ENCODE measurements around the gene SHISA9. TPM values are rescaled to one million over a fixed set of nuclear protein-coding genes. Genes with fewer than 3 reads are reported as not detected.

Gene SHISA9
- total and polyA plus RNA-seq, 7 donors, result under 0.01 to 8.6 (median 3.1) TPM

GRCh38 chr16:12866981-12867551, 34.3 kb upstream of the SHISA9 start:
- DNase-seq, result no peak
- Histone ChIP-seq H3K27ac (no peak overlapping the region), H3K4me1 (no peaks in the 10 kb centered on the region), H3K4me3 (no peak overlapping the region), H3K27me3 (no peaks in the 10 kb centered on the region), H3K36me3 (no peaks in the 10 kb centered on the region), H3K9me3 (no peaks in the 10 kb centered on the region)
- TF ChIP-seq POLR2AphosphoS5 (IDR thresholded peaks at IDR 0.05) (no peak), EP300 (IDR thresholded peaks at IDR 0.05) (no peak), POLR2A (IDR thresholded peaks at IDR 0.05) (no peak), CTCF (IDR thresholded peaks at IDR 0.05) (no peak)
- intact Hi-C loops (cut with DNase I), result no loop called here
- WGBS, 2 donors, result 62 to 72% methylated on average over 3 of the region's 3 CpGs

GRCh38 chr16:12868169-12868568, 33.2 kb upstream of the SHISA9 start:
- no peak for TF ChIP-seq POLR2A (IDR thresholded peaks at IDR 0.05)
- no peak for TF ChIP-seq POLR2AphosphoS5 (IDR thresholded peaks at IDR 0.05)
- no peak for TF ChIP-seq EP300 (IDR thresholded peaks at IDR 0.05)
- no peak for TF ChIP-seq CTCF (IDR thresholded peaks at IDR 0.05)
- WGBS, 2 donors, result 74 to 90% methylated on average over 3 of the region's 3 CpGs
- intact Hi-C loops (cut with DNase I), result no loop called here
- no peaks in the 10 kb centered on the region for H3K27me3 ChIP-seq
- no peak overlapping the region for H3K4me3 ChIP-seq
- H3K4me1 ChIP-seq, result no peaks in the 10 kb centered on the region
- no peak for DNase-seq
- no peak overlapping the region for H3K27ac ChIP-seq
- no peaks in the 10 kb centered on the region for H3K9me3 ChIP-seq
- H3K36me3 ChIP-seq, result no peaks in the 10 kb centered on the region

GRCh38 chr16:12868788-12869187, 32.6 kb upstream of the SHISA9 start:
- intact Hi-C loops (cut with DNase I), result no loop called here
- WGBS, 2 donors, result 84 to 88% methylated on average over 8 of the region's 8 CpGs
- Histone ChIP-seq H3K4me3 (no peak overlapping the region), H3K27ac (no peak overlapping the region), H3K4me1 (no peaks in the 10 kb centered on the region), H3K36me3 (no peaks in the 10 kb centered on the region), H3K27me3 (no peaks in the 10 kb centered on the region), H3K9me3 (no peaks in the 10 kb centered on the region)
- DNase-seq, result no peak
- TF ChIP-seq CTCF (IDR thresholded peaks at IDR 0.05), result no peak
- no peak for TF ChIP-seq POLR2A (IDR thresholded peaks at IDR 0.05)
- no peak for TF ChIP-seq EP300 (IDR thresholded peaks at IDR 0.05)
- TF ChIP-seq POLR2AphosphoS5 (IDR thresholded peaks at IDR 0.05), result no peak

GRCh38 chr16:12869698-12870427, 31.5 kb upstream of the SHISA9 start:
- H3K9me3 ChIP-seq, result no peaks in the 10 kb centered on the region
- WGBS, 2 donors, result 77 to 85% methylated on average over 5 of the region's 5 CpGs
- intact Hi-C loops (cut with DNase I), result no loop called here
- TF ChIP-seq CTCF (IDR thresholded peaks at IDR 0.05) (no peak), POLR2AphosphoS5 (IDR thresholded peaks at IDR 0.05) (no peak), EP300 (IDR thresholded peaks at IDR 0.05) (no peak), POLR2A (IDR thresholded peaks at IDR 0.05) (no peak)
- H3K4me3 ChIP-seq, result no peak overlapping the region
- no peaks in the 10 kb centered on the region for H3K36me3 ChIP-seq
- DNase-seq, result no peak
- H3K27ac ChIP-seq, result no peak overlapping the region
- H3K4me1 ChIP-seq, result no peaks in the 10 kb centered on the region
- no peaks in the 10 kb centered on the region for H3K27me3 ChIP-seq
